IPS DF 19.7 (cell line): ENCODE data around the gene TCF7L2.

Experiments
- DNase-seq: peaks from one replicate; pipeline ENCODE4 v3.0.0-alpha.2; 2013; ENCODE audit warnings: low read depth, low spot score

TCF7L2 gene

GRCh38 chr10:113176652-113177155 lies 226.7 kb downstream of the TCF7L2 start:
- no peak for DNase-seq

GRCh38 chr10:113177156-113177935 lies 227.3 kb downstream of the TCF7L2 start:
- no peak for DNase-seq

GRCh38 chr10:113177936-113178335 lies 227.9 kb downstream of the TCF7L2 start:
- DNase-seq: no peak

- DNase-seq: no peak
Observed at GRCh38 chr10:113178771-113179170, 228.7 kb downstream of the TCF7L2 start.

- no peak for DNase-seq
Observed at GRCh38 chr10:113179265-113179664, 229.2 kb downstream of the TCF7L2 start.

- DNase-seq: no peak
Observed at GRCh38 chr10:113179966-113180365, 229.9 kb downstream of the TCF7L2 start.

- no peak for DNase-seq
Observed at GRCh38 chr10:113180401-113181154, 230.5 kb downstream of the TCF7L2 start.

- DNase-seq: no peak
Observed at GRCh38 chr10:113182154-113182553, 232.1 kb downstream of the TCF7L2 start.

GRCh38 chr10:113183573-113183972 lies 233.5 kb downstream of the TCF7L2 start:
- no peak for DNase-seq

GRCh38 chr10:113187063-113187777 lies 237.2 kb downstream of the TCF7L2 start:
- no peak for DNase-seq

- no peak for DNase-seq
Observed at GRCh38 chr10:113199459-113199858, 249.4 kb downstream of the TCF7L2 start.

GRCh38 chr10:113202011-113202410 lies 252.0 kb downstream of the TCF7L2 start:
- no peak for DNase-seq

GRCh38 chr10:113207924-113208323 lies 257.9 kb downstream of the TCF7L2 start:
- DNase-seq: no peak

- DNase-seq: no peak
Observed at GRCh38 chr10:113213035-113213434, 263.0 kb downstream of the TCF7L2 start.

GRCh38 chr10:113214331-113214730 lies 264.3 kb downstream of the TCF7L2 start:
- no peak for DNase-seq

GRCh38 chr10:113216102-113216501 lies 266.1 kb downstream of the TCF7L2 start:
- no peak for DNase-seq
